Measurements from ENCODE around the gene PLCXD3. TPM values are rescaled to one million over a fixed set of nuclear protein-coding genes. Genes with fewer than 3 reads are reported as not detected.
A peak's percentile ranks its signal among the peaks of the same experiment; 100 is the strongest.

PLCXD3 gene
- total RNA-seq, 4 donors from 2014 or later: 0.62 to 5.1 (median 2.3) TPM

- 30 to 31% methylated on average over 3 of the region's 3 CpGs for WGBS, 2 donors (ENCODE audit: low coverage in 1 of 2)
- H3K4me3 ChIP-seq: no peak overlapping the region
- H3K9me3 ChIP-seq: no peaks in the 10 kb centered on the region
- H3K4me1 ChIP-seq: no peaks in the 10 kb centered on the region
- H3K27ac ChIP-seq: no peak overlapping the region
- no peaks in the 10 kb centered on the region for H3K27me3 ChIP-seq
- peak; percentile 25 for ATAC-seq
- H3K36me3 ChIP-seq: no peaks in the 10 kb centered on the region
- TF ChIP-seq EP300 (IDR thresholded peaks at IDR 0.05) (no peak), POLR2A (IDR thresholded peaks at IDR 0.05) (no peak), POLR2AphosphoS5 (IDR thresholded peaks at IDR 0.05) (no peak)
- TF ChIP-seq, protein P1, sequence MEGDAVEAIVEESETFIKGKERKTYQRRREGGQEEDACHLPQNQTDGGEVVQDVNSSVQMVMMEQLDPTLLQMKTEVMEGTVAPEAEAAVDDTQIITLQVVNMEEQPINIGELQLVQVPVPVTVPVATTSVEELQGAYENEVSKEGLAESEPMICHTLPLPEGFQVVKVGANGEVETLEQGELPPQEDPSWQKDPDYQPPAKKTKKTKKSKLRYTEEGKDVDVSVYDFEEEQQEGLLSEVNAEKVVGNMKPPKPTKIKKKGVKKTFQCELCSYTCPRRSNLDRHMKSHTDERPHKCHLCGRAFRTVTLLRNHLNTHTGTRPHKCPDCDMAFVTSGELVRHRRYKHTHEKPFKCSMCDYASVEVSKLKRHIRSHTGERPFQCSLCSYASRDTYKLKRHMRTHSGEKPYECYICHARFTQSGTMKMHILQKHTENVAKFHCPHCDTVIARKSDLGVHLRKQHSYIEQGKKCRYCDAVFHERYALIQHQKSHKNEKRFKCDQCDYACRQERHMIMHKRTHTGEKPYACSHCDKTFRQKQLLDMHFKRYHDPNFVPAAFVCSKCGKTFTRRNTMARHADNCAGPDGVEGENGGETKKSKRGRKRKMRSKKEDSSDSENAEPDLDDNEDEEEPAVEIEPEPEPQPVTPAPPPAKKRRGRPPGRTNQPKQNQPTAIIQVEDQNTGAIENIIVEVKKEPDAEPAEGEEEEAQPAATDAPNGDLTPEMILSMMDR (IDR thresholded peaks at IDR 0.05): no peak
Measured at GRCh38 chr5:41264019-41264418, 246.4 kb downstream of the PLCXD3 start.

- H3K36me3 ChIP-seq: no peaks in the 10 kb centered on the region
- no peaks in the 10 kb centered on the region for H3K4me1 ChIP-seq
- H3K4me3 ChIP-seq: no peak overlapping the region
- H3K9me3 ChIP-seq: no peaks in the 10 kb centered on the region
- no peak for TF ChIP-seq POLR2A (IDR thresholded peaks at IDR 0.05)
- TF ChIP-seq, protein P1 (IDR thresholded peaks at IDR 0.05): no peak
- TF ChIP-seq EP300 (IDR thresholded peaks at IDR 0.05): no peak
- TF ChIP-seq POLR2AphosphoS5 (IDR thresholded peaks at IDR 0.05): no peak
- WGBS, 2 donors (ENCODE audit: low coverage in 1 of 2): 79 to 90% methylated on average over 2 of the region's 2 CpGs
- no peaks in the 10 kb centered on the region for H3K27me3 ChIP-seq
- no peak overlapping the region for H3K27ac ChIP-seq
- ATAC-seq: no peak
Measured at GRCh38 chr5:41263335-41263734, 247.1 kb downstream of the PLCXD3 start.

Measured in gastroesophageal sphincter (tissue), 4 donors.